ENCODE measurements around the gene REEP1. TPM values are rescaled to one million over a fixed set of nuclear protein-coding genes. Genes with fewer than 3 reads are reported as not detected.

REEP1 gene
- total RNA-seq, 2 experiments from 2014 or later = not detected

DNA sequence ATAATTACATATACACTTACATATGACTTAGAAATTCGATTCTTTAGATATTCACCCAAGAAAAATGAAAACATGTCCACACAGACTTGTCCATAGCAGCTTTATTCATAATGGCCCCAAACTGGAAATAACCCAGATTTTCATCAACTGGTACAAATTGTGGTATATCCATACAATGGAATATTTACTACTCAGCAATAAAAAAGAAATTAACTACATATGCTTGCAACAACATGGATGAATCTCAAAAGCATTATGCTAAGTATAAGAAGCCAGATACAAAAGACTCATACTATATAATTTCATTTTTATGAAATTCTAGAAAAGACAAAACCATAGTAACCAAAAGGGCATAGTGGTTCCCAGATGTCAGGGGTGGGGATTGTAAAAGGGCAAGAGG, 5.1 kb upstream of the REEP1 start:
- no peaks in the 10 kb centered on the region for H4K20me1 ChIP-seq (ENCODE audit: insufficient read depth, low read length)
- H3K4me3 ChIP-seq (ENCODE audit: low read depth, low read length, poor library complexity, severe bottlenecking) = no peak overlapping the region
- no peaks in the 10 kb centered on the region for H3K36me3 ChIP-seq (ENCODE audit: insufficient read depth, low read length)
- intact Hi-C loops (cut with micrococcal nuclease; ENCODE audit: unreplicated experiment) = no loop called here
- H3K79me2 ChIP-seq (ENCODE audit: insufficient read depth, low read depth, low read length) = no peaks in the 10 kb centered on the region
- ChIA-PET CTCF (ENCODE audit: unreplicated experiment) (no interaction called here), POLR2A (no interaction called here)
- no TSS peak for BruUV-seq (replicated peaks)
- H3K4me2 ChIP-seq (ENCODE audit: low read length) = no peak overlapping the region
- no peak for TF ChIP-seq EZH2phosphoT487 (IDR thresholded peaks at IDR 0.05; ENCODE audit: borderline replicate concordance, low read depth, low read length)
- TF ChIP-seq, protein P1, sequence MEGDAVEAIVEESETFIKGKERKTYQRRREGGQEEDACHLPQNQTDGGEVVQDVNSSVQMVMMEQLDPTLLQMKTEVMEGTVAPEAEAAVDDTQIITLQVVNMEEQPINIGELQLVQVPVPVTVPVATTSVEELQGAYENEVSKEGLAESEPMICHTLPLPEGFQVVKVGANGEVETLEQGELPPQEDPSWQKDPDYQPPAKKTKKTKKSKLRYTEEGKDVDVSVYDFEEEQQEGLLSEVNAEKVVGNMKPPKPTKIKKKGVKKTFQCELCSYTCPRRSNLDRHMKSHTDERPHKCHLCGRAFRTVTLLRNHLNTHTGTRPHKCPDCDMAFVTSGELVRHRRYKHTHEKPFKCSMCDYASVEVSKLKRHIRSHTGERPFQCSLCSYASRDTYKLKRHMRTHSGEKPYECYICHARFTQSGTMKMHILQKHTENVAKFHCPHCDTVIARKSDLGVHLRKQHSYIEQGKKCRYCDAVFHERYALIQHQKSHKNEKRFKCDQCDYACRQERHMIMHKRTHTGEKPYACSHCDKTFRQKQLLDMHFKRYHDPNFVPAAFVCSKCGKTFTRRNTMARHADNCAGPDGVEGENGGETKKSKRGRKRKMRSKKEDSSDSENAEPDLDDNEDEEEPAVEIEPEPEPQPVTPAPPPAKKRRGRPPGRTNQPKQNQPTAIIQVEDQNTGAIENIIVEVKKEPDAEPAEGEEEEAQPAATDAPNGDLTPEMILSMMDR (conservative IDR thresholded peaks at IDR 0.05; ENCODE audit: low read length) = no peak
- H3K27ac ChIP-seq (ENCODE audit: low read depth, low read length, poor library complexity, severe bottlenecking) = no peak overlapping the region
- H3K4me1 ChIP-seq (ENCODE audit: insufficient read depth, low read length, poor library complexity, severe bottlenecking) = no peaks in the 10 kb centered on the region
- H2AFZ ChIP-seq (ENCODE audit: low read length) = no peak overlapping the region
- no peaks in the 10 kb centered on the region for H3K9me2 ChIP-seq (ENCODE audit: insufficient read depth, low read length)
- peaks cover 5% of the 10 kb centered on the region; the same call in 1 of the 2 replicates for H3K9me3 ChIP-seq (ENCODE audit: low read length)
- DNase-seq (ENCODE audit: low spot score) = no peak

DNA sequence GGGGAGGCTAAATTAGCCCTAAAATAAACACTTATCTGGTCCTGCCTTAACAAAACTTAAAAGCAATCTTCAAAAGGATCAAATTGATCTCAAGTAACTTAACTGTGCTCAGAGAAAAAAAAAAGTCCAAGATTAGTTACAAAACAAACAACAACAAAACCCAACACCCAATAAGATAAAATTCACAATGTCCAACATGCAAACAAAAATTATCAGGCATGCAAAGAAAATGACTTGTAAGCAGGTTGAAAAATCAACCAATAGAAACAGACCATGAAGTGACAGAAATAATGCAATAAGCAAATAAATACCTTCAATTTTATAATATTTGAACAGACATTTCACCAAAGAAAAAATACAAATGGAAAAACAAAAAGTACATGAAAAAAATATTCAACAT, 4.0 kb upstream of the REEP1 start:
- no peaks in the 10 kb centered on the region for H3K36me3 ChIP-seq (ENCODE audit: insufficient read depth, low read length)
- no TSS peak for BruUV-seq (replicated peaks)
- CTCF ChIA-PET (ENCODE audit: unreplicated experiment) = no interaction called here

DNA sequence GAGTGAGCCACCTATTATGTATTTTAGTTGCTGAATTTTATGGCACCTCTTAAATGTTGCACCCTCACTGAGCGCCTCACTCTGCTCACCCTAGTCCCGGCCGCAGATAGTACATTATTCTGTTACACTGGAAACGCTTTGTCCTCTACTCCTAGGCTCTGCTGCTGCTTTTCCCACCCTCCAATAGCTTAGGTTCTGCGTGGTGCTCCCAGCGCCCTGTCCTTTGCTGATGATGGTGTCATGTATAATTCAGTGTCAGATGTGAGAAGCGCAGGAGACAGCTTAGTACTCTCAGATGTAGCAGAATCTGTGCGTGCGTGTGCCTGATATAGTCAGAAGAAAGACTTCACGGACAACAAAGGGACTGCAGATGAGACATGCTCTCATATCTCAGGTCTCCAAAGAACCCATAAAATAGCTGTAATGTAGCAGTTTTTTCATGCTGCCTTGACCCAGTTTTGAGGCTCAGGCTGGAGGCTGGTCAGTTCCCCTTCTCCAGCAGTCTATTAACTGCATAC, 1.4 kb upstream of the REEP1 start:
- H3K4me1 ChIP-seq (ENCODE audit: insufficient read depth, low read length, poor library complexity, severe bottlenecking) = no peaks in the 10 kb centered on the region
- no peaks in the 10 kb centered on the region for H3K9me2 ChIP-seq (ENCODE audit: insufficient read depth, low read length)
- no peak overlapping the region for H3K4me2 ChIP-seq (ENCODE audit: low read length)
- H3K79me2 ChIP-seq (ENCODE audit: insufficient read depth, low read depth, low read length) = no peaks in the 10 kb centered on the region
- CTCF ChIA-PET (ENCODE audit: unreplicated experiment) = no interaction called here
- no peaks in the 10 kb centered on the region for H4K20me1 ChIP-seq (ENCODE audit: insufficient read depth, low read length)
- no peaks in the 10 kb centered on the region for H3K36me3 ChIP-seq (ENCODE audit: insufficient read depth, low read length)
- no TSS peak for BruUV-seq (replicated peaks)
- no peak overlapping the region for H2AFZ ChIP-seq (ENCODE audit: low read length)
- H3K27ac ChIP-seq (ENCODE audit: low read depth, low read length, poor library complexity, severe bottlenecking) = no peak overlapping the region
- H3K9me3 ChIP-seq (ENCODE audit: low read length) = peaks cover 5% of the 10 kb centered on the region; the same call in 1 of the 2 replicates
- no peak for TF ChIP-seq EZH2phosphoT487 (IDR thresholded peaks at IDR 0.05; ENCODE audit: borderline replicate concordance, low read depth, low read length)
- TF ChIP-seq, protein P1 (conservative IDR thresholded peaks at IDR 0.05; ENCODE audit: low read length) = no peak
- no peak for DNase-seq (ENCODE audit: low spot score)
- POLR2A ChIA-PET = no interaction called here
- H3K4me3 ChIP-seq (ENCODE audit: low read depth, low read length, poor library complexity, severe bottlenecking) = no peak overlapping the region
- intact Hi-C loops (cut with micrococcal nuclease; ENCODE audit: unreplicated experiment) = no loop called here

More for the DNA sequence above, 4.0 kb upstream of the REEP1 start:
- Histone ChIP-seq H4K20me1 (ENCODE audit: insufficient read depth, low read length) (no peaks in the 10 kb centered on the region), H3K9me2 (ENCODE audit: insufficient read depth, low read length) (no peaks in the 10 kb centered on the region), H3K27ac (ENCODE audit: low read depth, low read length, poor library complexity, severe bottlenecking) (no peak overlapping the region), H3K4me2 (ENCODE audit: low read length) (no peak overlapping the region), H2AFZ (ENCODE audit: low read length) (no peak overlapping the region), H3K9me3 (ENCODE audit: low read length) (peaks cover 5% of the 10 kb centered on the region; the same call in 1 of the 2 replicates), H3K4me3 (ENCODE audit: low read depth, low read length, poor library complexity, severe bottlenecking) (no peak overlapping the region), H3K79me2 (ENCODE audit: insufficient read depth, low read depth, low read length) (no peaks in the 10 kb centered on the region), H3K4me1 (ENCODE audit: insufficient read depth, low read length, poor library complexity, severe bottlenecking) (no peaks in the 10 kb centered on the region)
- TF ChIP-seq EZH2phosphoT487 (IDR thresholded peaks at IDR 0.05; ENCODE audit: borderline replicate concordance, low read depth, low read length) = no peak
- TF ChIP-seq, protein P1 (conservative IDR thresholded peaks at IDR 0.05; ENCODE audit: low read length) = no peak
- intact Hi-C loops (cut with micrococcal nuclease; ENCODE audit: unreplicated experiment) = no loop called here
- DNase-seq (ENCODE audit: low spot score) = no peak
- POLR2A ChIA-PET = no interaction called here
